NT2/D1 (cell line): Measurements from ENCODE around the gene KCNG2.

ENCODE experiments used
- SUZ12 ChIP-seq: IDR thresholded peaks from 2 replicates; pipeline ENCODE4 v1.6.1; 2011; ENCODE audit not compliant: insufficient read length, insufficient read depth; ENCODE audit errors: extremely low read depth
- YY1 ChIP-seq: IDR thresholded peaks from 2 replicates; pipeline ENCODE4 v1.6.1; 2011; ENCODE audit not compliant: insufficient read length, insufficient read depth
- ZNF274 ChIP-seq: IDR thresholded peaks from 2 replicates; pipeline ENCODE4 v1.6.1; 2011; ENCODE audit warnings: mild to moderate bottlenecking, low read depth, low read length

DNA sequence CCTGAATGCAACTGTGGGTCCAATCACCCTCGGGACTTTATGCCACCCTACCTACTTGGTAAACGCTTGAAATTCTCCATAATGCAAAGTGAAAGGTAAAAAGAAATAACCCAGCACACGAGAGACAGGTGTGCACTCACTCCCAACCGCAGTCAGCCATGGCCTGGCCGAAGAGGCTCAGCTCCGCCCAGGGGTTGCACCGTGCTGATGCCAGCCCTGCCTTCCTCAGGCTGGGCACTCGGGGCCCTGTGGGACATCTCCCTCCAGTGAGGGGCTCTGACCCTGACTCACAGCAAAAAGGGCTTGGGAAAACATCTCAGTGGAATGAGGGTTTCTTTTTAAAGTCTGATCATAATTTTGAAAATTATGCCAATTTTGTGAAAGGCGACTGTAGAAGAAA is 140.5 kb downstream of the KCNG2 start:
- TF ChIP-seq ZNF274, result no peak
- TF ChIP-seq YY1, result no peak
- TF ChIP-seq SUZ12, result no peak
